Prostate gland (tissue), 2 donors: Measurements from ENCODE around the gene ANKRD13A. TPM values are rescaled to one million over a fixed set of nuclear protein-coding genes. Genes with fewer than 3 reads are reported as not detected.

Experiments used
- DNase-seq: peaks from one replicate; pipeline ENCODE4 v3.0.0-alpha.2; 2019; ENCODE audit warnings: low spot score
- H3K27ac ChIP-seq, 2 donors: fragments of 200-600 bp; sonication (generic); 2 replicates each; pipeline ENCODE4 v1.5.1; 2017 to 2019
- H3K27me3 ChIP-seq: fragments of 200-600 bp; sonication (generic); replicated peaks from 2 replicates; pipeline ENCODE4 v1.5.1; 2019; ENCODE audit not compliant: insufficient read depth
- H3K36me3 ChIP-seq, 2 donors: fragments of 200-600 bp; sonication (generic); 1 replicate in 1 of 2; 2 replicates in 1 of 2; pipeline versions ENCODE4 v1.5.1 to v1.8.1; 2017 to 2019
- H3K4me1 ChIP-seq: fragments of 200-600 bp; sonication (generic); replicated peaks from 2 replicates; pipeline ENCODE4 v1.5.1; 2019
- H3K4me3 ChIP-seq, 2 donors: fragments of 200-600 bp; sonication (generic); 2 replicates each; pipeline ENCODE4 v1.5.1; 2017 to 2019
- H3K9me3 ChIP-seq: fragments of 200-600 bp; sonication (generic); 2 replicates; pipeline ENCODE4 v1.5.1; 2017
- POLR2A ChIP-seq: fragments of 450-650 bp; IDR thresholded peaks from one replicate; pipeline ENCODE4 v1.6.1; 2016; ENCODE audit warnings: antibody characterized with exemption, mild to moderate bottlenecking
- POLR2AphosphoS5 ChIP-seq: sonication (generic); formaldehyde crosslinking; IDR thresholded peaks from one replicate; pipeline ENCODE4 v1.6.1; 2017; ENCODE audit warnings: antibody characterized with exemption
- WGBS: methylation state at CpG from one replicate; pipeline ENCODE4 v1.1.5; 2018; 5-methylcytosine and 5-hydroxymethylcytosine counted together
- intact Hi-C: fragments of 100-400 bp; cut with DNase I; formaldehyde crosslinking; loops from one replicate; pipeline ENCODE4 v1.14.2; 2022
- total RNA-seq, 2 donors: library from RNA; depleted of rRNA; stranded (reverse); fragments of >200 nt; gene quantifications; one replicate each; pipeline ENCODE4 v1.1.0, GENCODE V29; 2016
- TF ChIP-seq, protein P1 (sequence below), 4 experiments: fragments of 200-600 bp in 2 of 4; fragments of 450-650 bp in 2 of 4; sonication (generic) in 2 of 4; IDR thresholded peaks; 1 replicate in 3 of 4; 2 replicates in 1 of 4; pipeline ENCODE4 v1.5.1; 2016 to 2019; ENCODE audit warnings: antibody characterized with exemption in 4 of 4, mild to moderate bottlenecking in 2 of 4, moderate library complexity in 2 of 4

Gene ANKRD13A
- total RNA-seq, 2 donors from 2014 or later, result 76.1 to 87.4 TPM

DNA sequence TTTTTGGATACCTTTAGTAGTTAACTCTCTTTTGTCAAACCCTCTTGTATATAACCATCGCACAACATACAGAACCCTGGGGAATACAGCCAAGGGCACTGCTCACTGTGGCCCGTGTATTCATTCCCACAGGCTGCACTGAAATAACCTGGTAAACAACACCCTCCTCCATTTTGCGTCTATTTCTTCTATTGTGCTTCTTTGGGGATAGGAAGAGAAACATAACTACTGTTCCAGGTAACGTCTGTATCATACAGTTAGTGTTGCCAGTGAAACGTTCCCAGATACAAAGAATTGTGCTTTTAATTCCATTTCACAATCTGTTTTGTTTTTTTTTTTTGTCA is 39.5 kb downstream of the ANKRD13A start:
- intact Hi-C loops, result no loop called here
- peak overlapping the region; percentile 63 to 71 for H3K27ac ChIP-seq
- TF ChIP-seq POLR2A, result no peak
- no peak for TF ChIP-seq POLR2AphosphoS5
- TF ChIP-seq, protein P1, sequence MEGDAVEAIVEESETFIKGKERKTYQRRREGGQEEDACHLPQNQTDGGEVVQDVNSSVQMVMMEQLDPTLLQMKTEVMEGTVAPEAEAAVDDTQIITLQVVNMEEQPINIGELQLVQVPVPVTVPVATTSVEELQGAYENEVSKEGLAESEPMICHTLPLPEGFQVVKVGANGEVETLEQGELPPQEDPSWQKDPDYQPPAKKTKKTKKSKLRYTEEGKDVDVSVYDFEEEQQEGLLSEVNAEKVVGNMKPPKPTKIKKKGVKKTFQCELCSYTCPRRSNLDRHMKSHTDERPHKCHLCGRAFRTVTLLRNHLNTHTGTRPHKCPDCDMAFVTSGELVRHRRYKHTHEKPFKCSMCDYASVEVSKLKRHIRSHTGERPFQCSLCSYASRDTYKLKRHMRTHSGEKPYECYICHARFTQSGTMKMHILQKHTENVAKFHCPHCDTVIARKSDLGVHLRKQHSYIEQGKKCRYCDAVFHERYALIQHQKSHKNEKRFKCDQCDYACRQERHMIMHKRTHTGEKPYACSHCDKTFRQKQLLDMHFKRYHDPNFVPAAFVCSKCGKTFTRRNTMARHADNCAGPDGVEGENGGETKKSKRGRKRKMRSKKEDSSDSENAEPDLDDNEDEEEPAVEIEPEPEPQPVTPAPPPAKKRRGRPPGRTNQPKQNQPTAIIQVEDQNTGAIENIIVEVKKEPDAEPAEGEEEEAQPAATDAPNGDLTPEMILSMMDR (IDR thresholded peaks at IDR 0.05), result no peak
- no peaks in the 10 kb centered on the region for H3K9me3 ChIP-seq
- no peak overlapping the region for H3K4me3 ChIP-seq
- no peaks in the 10 kb centered on the region for H3K4me1 ChIP-seq
- no peak for DNase-seq
- WGBS, result 34% methylated on average over 5 of the region's 5 CpGs
- H3K36me3 ChIP-seq, result no peaks in the 10 kb centered on the region
- H3K27me3 ChIP-seq, result no peaks in the 10 kb centered on the region

DNA sequence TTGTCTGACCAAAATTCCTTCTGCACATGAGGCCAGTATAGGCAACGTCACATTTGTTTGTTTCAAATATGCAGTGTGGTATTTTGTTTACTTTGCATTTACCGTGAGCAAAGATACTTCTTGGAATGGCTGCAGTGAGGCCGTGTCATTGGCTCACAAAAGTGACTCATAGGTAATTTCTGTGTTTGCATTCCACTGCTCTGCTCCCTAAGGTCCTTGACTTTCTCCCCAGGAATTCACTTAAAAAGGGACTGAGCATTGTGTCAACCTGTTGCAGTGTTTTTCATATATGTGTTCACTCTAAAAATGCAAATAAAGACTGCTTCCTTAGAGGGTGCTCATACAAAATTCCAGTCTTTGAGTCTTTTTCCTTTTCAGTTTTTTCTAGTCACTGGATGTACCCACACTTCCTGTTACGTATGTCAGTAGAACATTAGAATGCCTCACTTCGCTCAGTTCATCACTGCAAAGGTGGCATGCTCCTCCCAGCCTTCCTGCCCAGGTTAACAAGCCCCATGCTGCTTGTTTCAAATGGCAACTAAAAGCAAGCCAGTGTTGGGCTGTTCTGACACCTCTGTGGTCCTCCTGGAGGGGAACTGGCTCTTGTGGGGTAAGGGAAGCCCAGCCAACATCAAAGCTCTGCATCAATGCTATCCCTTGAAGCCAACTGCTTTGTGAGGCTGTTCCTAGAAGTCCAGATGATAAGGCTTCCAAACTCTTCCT is 40.0 kb downstream of the ANKRD13A start:
- Histone ChIP-seq H3K4me3 (no peak overlapping the region), H3K4me1 (no peaks in the 10 kb centered on the region), H3K36me3 (no peaks in the 10 kb centered on the region), H3K27ac (peak overlapping the region; percentile 63 to 71), H3K9me3 (no peaks in the 10 kb centered on the region), H3K27me3 (no peaks in the 10 kb centered on the region)
- intact Hi-C loops, result no loop called here
- 18% methylated on average over 5 of the region's 5 CpGs for WGBS
- TF ChIP-seq POLR2A (no peak), POLR2AphosphoS5 (peak; percentile 82)
- TF ChIP-seq, protein P1 (IDR thresholded peaks at IDR 0.05), result no peak
- DNase-seq, result peak; percentile 60

DNA sequence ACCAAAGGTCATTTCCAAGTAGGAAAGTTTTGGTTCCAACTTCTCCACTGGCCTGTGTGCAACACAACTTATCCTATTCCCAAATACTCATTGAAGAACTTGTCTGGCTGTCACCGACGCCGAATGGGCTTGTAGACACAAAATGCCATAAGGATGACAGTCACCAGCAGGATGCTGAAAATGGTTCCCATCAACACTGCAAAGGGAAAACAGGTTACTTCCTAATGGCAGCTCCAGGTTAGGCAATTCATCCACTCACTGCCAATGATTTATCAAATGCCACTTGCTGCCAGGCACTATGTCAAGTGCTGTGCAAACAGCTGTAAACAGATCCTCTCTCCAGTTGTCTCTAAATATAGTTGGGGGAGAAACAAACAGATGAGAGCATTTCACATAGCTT is 43.0 kb downstream of the ANKRD13A start:
- H3K9me3 ChIP-seq, result no peaks in the 10 kb centered on the region

DNA sequence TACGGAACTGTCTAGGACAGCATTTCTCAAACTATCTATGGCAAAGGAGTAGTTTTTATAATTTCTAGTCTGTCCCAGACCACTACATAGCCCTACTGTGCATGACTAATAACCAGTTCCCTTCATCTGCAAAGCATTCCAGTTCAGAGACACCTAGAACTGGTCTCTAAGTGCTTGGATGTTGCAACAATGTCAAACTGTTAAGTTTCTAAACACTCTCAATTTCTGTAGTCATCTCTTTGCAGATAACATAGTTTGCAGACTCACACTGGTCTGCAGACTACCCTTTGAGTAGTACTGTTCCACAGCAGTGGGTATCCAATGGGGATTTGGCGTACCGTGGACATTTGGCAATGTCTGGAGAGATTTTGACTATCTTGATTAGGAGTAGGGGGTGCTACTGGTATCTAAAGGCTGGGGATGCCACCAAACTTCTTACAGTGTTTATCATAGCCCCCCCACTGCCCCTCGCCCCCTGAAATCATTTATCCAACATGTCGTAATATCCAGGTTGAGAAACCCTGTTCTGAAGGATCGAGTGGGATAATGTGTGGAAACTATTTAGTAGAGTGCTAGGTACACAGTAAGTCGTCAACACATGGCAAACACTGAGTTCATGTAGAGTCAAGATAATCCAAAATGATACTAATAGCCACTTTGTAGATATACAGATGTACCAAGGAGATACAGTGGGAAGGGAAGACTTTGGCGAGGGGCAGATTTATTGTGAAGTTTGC is 47.4 kb downstream of the ANKRD13A start:
- H3K9me3 ChIP-seq, result no peaks in the 10 kb centered on the region
- WGBS, result 81% methylated on average over 8 of the region's 8 CpGs
- TF ChIP-seq, protein P1 (IDR thresholded peaks at IDR 0.05), result no peak
- H3K4me3 ChIP-seq, result no peak overlapping the region
- intact Hi-C loops, result no loop called here
- no peak overlapping the region for H3K27ac ChIP-seq
- H3K4me1 ChIP-seq, result peaks cover 3% of the 10 kb centered on the region
- no peak for DNase-seq
- no peaks in the 10 kb centered on the region for H3K36me3 ChIP-seq
- no peaks in the 10 kb centered on the region for H3K27me3 ChIP-seq

More for the DNA sequence above, 43.0 kb downstream of the ANKRD13A start:
- no peak overlapping the region for H3K4me3 ChIP-seq
- intact Hi-C loops, result no loop called here
- no peaks in the 10 kb centered on the region for H3K36me3 ChIP-seq
- no peak overlapping the region for H3K27ac ChIP-seq
- H3K27me3 ChIP-seq, result no peaks in the 10 kb centered on the region
- no peaks in the 10 kb centered on the region for H3K4me1 ChIP-seq
- TF ChIP-seq, protein P1 (IDR thresholded peaks at IDR 0.05), result no peak
- TF ChIP-seq POLR2AphosphoS5 (no peak), POLR2A (no peak)
- DNase-seq, result no peak
- 91% methylated on average over 3 of the region's 3 CpGs for WGBS
